HepG2 (cell line): ENCODE measurements around the gene RGL3. TPM values are rescaled to one million over a fixed set of nuclear protein-coding genes. Genes with fewer than 3 reads are reported as not detected.

Source experiments
- ADNP ChIP-seq: sonication (generic); formaldehyde crosslinking; IDR thresholded peaks from 2 replicates; pipeline ENCODE4 v1.4.0; 2020; ENCODE audit warnings: missing genetic modification reagents
- CCDC6 ChIP-seq: sonication (generic); formaldehyde crosslinking; IDR thresholded peaks from 2 replicates; pipeline ENCODE4 v1.8.1; 2022; ENCODE audit warnings: mild to moderate bottlenecking, missing genetic modification reagents, moderate library complexity
- CHCHD3 ChIP-seq: sonication (generic); formaldehyde crosslinking; IDR thresholded peaks from 2 replicates; pipeline ENCODE4 v1.8.0; 2022; ENCODE audit warnings: mild to moderate bottlenecking, missing genetic modification reagents, moderate library complexity
- GFI1 ChIP-seq: sonication (generic); formaldehyde crosslinking; IDR thresholded peaks from 2 replicates; pipeline ENCODE4 v1.5.0; 2020; ENCODE audit warnings: missing genetic modification reagents, mild to moderate bottlenecking, borderline replicate concordance
- GTF2F1 ChIP-seq: fragments of 150-350 bp; IDR thresholded peaks from 2 replicates; pipeline ENCODE4 v1.6.1; 2014; ENCODE audit warnings: low read length
- JUNB ChIP-seq: sonication (generic); formaldehyde crosslinking; IDR thresholded peaks from 2 replicates; pipeline ENCODE4 v1.8.0; 2022; ENCODE audit warnings: missing genetic modification reagents, mild to moderate bottlenecking, borderline replicate concordance
- KLF11 ChIP-seq: IDR thresholded peaks from 2 replicates; pipeline ENCODE4 v1.6.1; 2016; ENCODE audit warnings: missing compliant biosample characterization
- KLF13 ChIP-seq: sonication (generic); formaldehyde crosslinking; IDR thresholded peaks from 2 replicates; pipeline ENCODE4 v1.4.0; 2020; ENCODE audit warnings: mild to moderate bottlenecking, missing genetic modification reagents
- KMT2B ChIP-seq: IDR thresholded peaks from 2 replicates; pipeline ENCODE4 v1.6.1; 2016; ENCODE audit warnings: missing genetic modification reagents, missing compliant biosample characterization
- MAF1 ChIP-seq: sonication (generic); formaldehyde crosslinking; IDR thresholded peaks from 2 replicates; pipeline ENCODE4 v1.5.0; 2020; ENCODE audit warnings: missing genetic modification reagents, borderline replicate concordance
- MATR3 ChIP-seq: sonication (generic); formaldehyde crosslinking; IDR thresholded peaks from 2 replicates; pipeline ENCODE4 v1.4.0; 2020; ENCODE audit warnings: missing genetic modification reagents
- MBD4 ChIP-seq: IDR thresholded peaks from 2 replicates; pipeline ENCODE4 v1.6.1; 2012; ENCODE audit warnings: low read length, inconsistent platforms, borderline replicate concordance
- MIXL1 ChIP-seq: IDR thresholded peaks from 2 replicates; pipeline ENCODE4 v1.6.1; 2016
- PHF21A ChIP-seq: sonication (generic); formaldehyde crosslinking; IDR thresholded peaks from 2 replicates; pipeline ENCODE4 v1.5.0; 2020; ENCODE audit warnings: mild to moderate bottlenecking, missing genetic modification reagents
- RARG ChIP-seq: sonication (generic); formaldehyde crosslinking; IDR thresholded peaks from 2 replicates; pipeline ENCODE4 v1.4.0; 2020; ENCODE audit warnings: low read depth, mild to moderate bottlenecking, missing genetic modification reagents
- SP140L ChIP-seq: sonication (generic); formaldehyde crosslinking; IDR thresholded peaks from 2 replicates; pipeline ENCODE4 v1.4.0; 2020; ENCODE audit warnings: missing genetic modification reagents, borderline replicate concordance
- TBL1XR1 ChIP-seq: fragments of 150-350 bp; IDR thresholded peaks from 2 replicates; pipeline ENCODE4 v1.6.1; 2014; ENCODE audit warnings: borderline replicate concordance, low read length; ENCODE audit not compliant: partially characterized antibody
- XRCC5 ChIP-seq: fragments of 200-400 bp; formaldehyde crosslinking; optimal IDR thresholded peaks from 2 replicates; pipeline ENCODE3; 2017; ENCODE audit warnings: mild to moderate bottlenecking, low read length
- ZFP36L2 ChIP-seq: sonication (generic); formaldehyde crosslinking; IDR thresholded peaks from 2 replicates; pipeline ENCODE4 v1.4.0; 2020; ENCODE audit warnings: missing genetic modification reagents
- ZNF10 ChIP-seq: sonication (generic); formaldehyde crosslinking; IDR thresholded peaks from 2 replicates; pipeline ENCODE4 v1.4.0; 2020; ENCODE audit warnings: mild to moderate bottlenecking, low read depth, missing genetic modification reagents, borderline replicate concordance
- ZNF160 ChIP-seq: sonication (generic); formaldehyde crosslinking; IDR thresholded peaks from 2 replicates; pipeline ENCODE4 v1.8.0; 2022; ENCODE audit warnings: mild to moderate bottlenecking, inconsistent platforms, missing genetic modification reagents
- ZNF205 ChIP-seq: IDR thresholded peaks from 2 replicates; pipeline ENCODE4 v1.6.1; 2018; ENCODE audit warnings: missing biosample characterization, missing genetic modification reagents
- ZNF230 ChIP-seq: sonication (generic); formaldehyde crosslinking; IDR thresholded peaks from 2 replicates; pipeline ENCODE4 v1.4.0; 2020; ENCODE audit warnings: mild to moderate bottlenecking, missing genetic modification reagents
- ZNF232 ChIP-seq: sonication (generic); formaldehyde crosslinking; IDR thresholded peaks from 2 replicates; pipeline ENCODE4 v1.4.0; 2020; ENCODE audit warnings: missing genetic modification reagents, borderline replicate concordance
- ZNF235 ChIP-seq: sonication (generic); formaldehyde crosslinking; IDR thresholded peaks from 2 replicates; pipeline ENCODE4 v1.8.1; 2023; ENCODE audit warnings: mild to moderate bottlenecking, missing genetic modification reagents, borderline replicate concordance
- ZNF619 ChIP-seq: sonication (generic); formaldehyde crosslinking; IDR thresholded peaks from 2 replicates; pipeline ENCODE4 v1.4.0; 2020; ENCODE audit warnings: mild to moderate bottlenecking, missing genetic modification reagents
- ZNF629 ChIP-seq: sonication (generic); formaldehyde crosslinking; conservative IDR thresholded peaks from 2 replicates; pipeline ENCODE4 v1.5.0; 2020; ENCODE audit warnings: missing genetic modification reagents
- ZNF878 ChIP-seq: sonication (generic); formaldehyde crosslinking; IDR thresholded peaks from 2 replicates; pipeline ENCODE4 v1.8.1; 2023; ENCODE audit warnings: mild to moderate bottlenecking, missing genetic modification reagents, moderate library complexity
- polyA plus RNA-seq, 8 experiments: library from polyadenylated mRNA; depleted of rRNA in 3 of 8; stranded (reverse) in 7 of 8; unstranded in 1 of 8; fragments of >200 nt; fragmentation: Illumina TruSeq in 4 of 8; extraction: Trizol in 4 of 8; gene quantifications; 2 replicates each; pipeline versions ENCODE4 v1.2.1 to v1.2.3, GENCODE V29; 2011 to 2016; ENCODE audit warnings: low read depth in 4 of 8, missing spikeins in 1 of 8, mixed read lengths in 1 of 8; ENCODE audit not compliant: insufficient read depth in 1 of 8
- total RNA-seq, 5 experiments: library from RNA; depleted of rRNA; stranded (reverse); fragments of >200 nt; fragmentation: Illumina TruSeq; extraction: Trizol; gene quantifications; 2 replicates each; pipeline ENCODE4 v1.2.3, GENCODE V29; 2016; ENCODE audit warnings: low read depth in 1 of 5
- TF ChIP-seq, protein P1 (sequence below): sonication (generic); formaldehyde crosslinking; IDR thresholded peaks from 2 replicates; pipeline ENCODE4 v1.4.0; 2020; ENCODE audit warnings: missing genetic modification reagents, borderline replicate concordance
- TF ChIP-seq, protein P2 (sequence below): sonication (generic); formaldehyde crosslinking; IDR thresholded peaks from 2 replicates; pipeline ENCODE4 v1.4.0; 2020; ENCODE audit warnings: mild to moderate bottlenecking, missing genetic modification reagents
- TF ChIP-seq, protein P3 (sequence below): sonication (generic); formaldehyde crosslinking; IDR thresholded peaks from 2 replicates; pipeline ENCODE4 v1.5.0; 2020; ENCODE audit warnings: mild to moderate bottlenecking, missing genetic modification reagents

The RGL3 gene
- total and polyA plus RNA-seq, 2 of the 13 experiments (the other 11 are each of a cell fraction or from before 2014, with no cell fraction given): 4.2 to 7.6 TPM

DNA sequence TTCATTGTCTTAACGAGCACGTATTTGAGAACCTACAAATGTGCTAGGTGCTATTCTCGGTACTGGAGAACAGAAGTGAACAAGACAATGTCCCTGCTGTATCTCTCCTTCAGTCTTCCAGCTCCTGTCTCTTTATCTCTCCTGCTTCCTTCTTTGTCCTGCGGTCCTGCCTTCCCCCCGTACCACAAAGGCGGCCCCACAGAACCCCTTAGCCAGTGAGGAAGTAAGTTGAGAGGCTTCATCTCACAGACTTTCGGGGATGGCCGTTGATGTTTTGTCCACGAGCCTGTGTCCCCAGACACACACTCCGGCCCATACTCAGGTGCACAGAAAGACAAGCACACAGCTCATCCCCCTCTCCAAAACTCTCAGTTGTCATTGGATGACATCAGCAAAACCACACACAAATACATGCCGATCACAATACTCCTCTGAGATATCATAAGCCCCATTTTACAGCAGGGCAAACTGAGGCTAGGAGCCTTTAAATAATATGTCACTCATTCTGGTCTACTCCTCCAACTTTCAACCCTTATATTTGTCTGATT is 45.2 kb downstream of the RGL3 start (continued):
- TF ChIP-seq, protein P1, sequence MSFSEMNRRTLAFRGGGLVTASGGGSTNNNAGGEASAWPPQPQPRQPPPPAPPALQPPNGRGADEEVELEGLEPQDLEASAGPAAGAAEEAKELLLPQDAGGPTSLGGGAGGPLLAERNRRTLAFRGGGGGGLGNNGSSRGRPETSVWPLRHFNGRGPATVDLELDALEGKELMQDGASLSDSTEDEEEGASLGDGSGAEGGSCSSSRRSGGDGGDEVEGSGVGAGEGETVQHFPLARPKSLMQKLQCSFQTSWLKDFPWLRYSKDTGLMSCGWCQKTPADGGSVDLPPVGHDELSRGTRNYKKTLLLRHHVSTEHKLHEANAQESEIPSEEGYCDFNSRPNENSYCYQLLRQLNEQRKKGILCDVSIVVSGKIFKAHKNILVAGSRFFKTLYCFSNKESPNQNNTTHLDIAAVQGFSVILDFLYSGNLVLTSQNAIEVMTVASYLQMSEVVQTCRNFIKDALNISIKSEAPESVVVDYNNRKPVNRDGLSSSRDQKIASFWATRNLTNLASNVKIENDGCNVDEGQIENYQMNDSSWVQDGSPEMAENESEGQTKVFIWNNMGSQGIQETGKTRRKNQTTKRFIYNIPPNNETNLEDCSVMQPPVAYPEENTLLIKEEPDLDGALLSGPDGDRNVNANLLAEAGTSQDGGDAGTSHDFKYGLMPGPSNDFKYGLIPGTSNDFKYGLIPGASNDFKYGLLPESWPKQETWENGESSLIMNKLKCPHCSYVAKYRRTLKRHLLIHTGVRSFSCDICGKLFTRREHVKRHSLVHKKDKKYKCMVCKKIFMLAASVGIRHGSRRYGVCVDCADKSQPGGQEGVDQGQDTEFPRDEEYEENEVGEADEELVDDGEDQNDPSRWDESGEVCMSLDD: no peak
- TF ChIP-seq ZNF619 (CRISPR knock-in tag) (no peak), MAF1 (CRISPR knock-in tag) (no peak), ZNF629 (CRISPR knock-in tag) (peak; percentile 99), ZFP36L2 (CRISPR knock-in tag) (no peak), ZNF878 (CRISPR knock-in tag) (no peak), GFI1 (CRISPR knock-in tag) (no peak), ZNF232 (CRISPR knock-in tag) (no peak), JUNB (CRISPR knock-in tag) (no peak), TBL1XR1 (no peak), ZNF10 (CRISPR knock-in tag) (no peak), ZNF235 (CRISPR knock-in tag) (no peak), KMT2B (CRISPR knock-in tag) (no peak), SP140L (no peak), GTF2F1 (no peak), PHF21A (CRISPR knock-in tag) (no peak), MBD4 (no peak), XRCC5 (no peak), CCDC6 (CRISPR knock-in tag) (no peak), MATR3 (no peak), CHCHD3 (CRISPR knock-in tag) (no peak), MIXL1 (CRISPR knock-in tag) (no peak), ZNF160 (CRISPR knock-in tag) (no peak), ZNF230 (CRISPR knock-in tag) (0 out of 2 replicates have a peak, but pooled peaks have one; percentile 18), KLF11 (CRISPR knock-in tag) (no peak), KLF13 (CRISPR knock-in tag) (no peak), RARG (0 out of 2 replicates have a peak, but pooled peaks have one; percentile 23), ZNF205 (0 out of 2 replicates have a peak, but pooled peaks have one; percentile 3), ADNP (CRISPR knock-in tag) (peak; percentile 63; the same call in 1 of the 2 replicates)
- TF ChIP-seq, protein P2, sequence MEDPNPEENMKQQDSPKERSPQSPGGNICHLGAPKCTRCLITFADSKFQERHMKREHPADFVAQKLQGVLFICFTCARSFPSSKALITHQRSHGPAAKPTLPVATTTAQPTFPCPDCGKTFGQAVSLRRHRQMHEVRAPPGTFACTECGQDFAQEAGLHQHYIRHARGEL (CRISPR knock-in tag): no peak
- TF ChIP-seq, protein P3, sequence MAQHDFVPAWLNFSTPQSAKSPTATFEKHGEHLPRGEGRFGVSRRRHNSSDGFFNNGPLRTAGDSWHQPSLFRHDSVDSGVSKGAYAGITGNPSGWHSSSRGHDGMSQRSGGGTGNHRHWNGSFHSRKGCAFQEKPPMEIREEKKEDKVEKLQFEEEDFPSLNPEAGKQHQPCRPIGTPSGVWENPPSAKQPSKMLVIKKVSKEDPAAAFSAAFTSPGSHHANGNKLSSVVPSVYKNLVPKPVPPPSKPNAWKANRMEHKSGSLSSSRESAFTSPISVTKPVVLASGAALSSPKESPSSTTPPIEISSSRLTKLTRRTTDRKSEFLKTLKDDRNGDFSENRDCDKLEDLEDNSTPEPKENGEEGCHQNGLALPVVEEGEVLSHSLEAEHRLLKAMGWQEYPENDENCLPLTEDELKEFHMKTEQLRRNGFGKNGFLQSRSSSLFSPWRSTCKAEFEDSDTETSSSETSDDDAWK (CRISPR knock-in tag): no peak
